Adrenal gland (tissue), 12 donors: ENCODE results near the gene CACNA1B. TPM values are rescaled to one million over a fixed set of nuclear protein-coding genes. Genes with fewer than 3 reads are reported as not detected.

Experiments
- DNase-seq, 7 donors: peaks; one replicate each; pipeline ENCODE4 v3.0.0-alpha.2; 2019 to 2020
- H3K27ac ChIP-seq, 5 donors: fragments of 200-600 bp; sonication (generic) in 4 of 5; 1 replicate in 3 of 5; 2 replicates in 2 of 5; pipeline versions ENCODE4 v1.5.1 to v1.8.0; 2016 to 2020; ENCODE audit warnings: mild to moderate bottlenecking in 1 of 5
- H3K27me3 ChIP-seq: fragments of 200-600 bp; 2 replicates; pipeline ENCODE4 v1.8.0; 2021
- H3K36me3 ChIP-seq, 2 donors: fragments of 200-600 bp; replicated peaks in 1 of 2; 1 replicate in 1 of 2; 2 replicates in 1 of 2; pipeline versions ENCODE4 v1.5.1 to v1.8.0; 2018 to 2022
- H3K4me1 ChIP-seq, 2 donors: fragments of 200-600 bp; replicated peaks in 1 of 2; 1 replicate in 1 of 2; 2 replicates in 1 of 2; pipeline versions ENCODE4 v1.5.1 to v1.8.0; 2018 to 2021
- H3K4me3 ChIP-seq, 4 donors: fragments of 200-600 bp; sonication (generic) in 3 of 4; one replicate each; pipeline ENCODE4 v1.5.1; 2016 to 2018
- H3K9me3 ChIP-seq, 3 donors: fragments of 200-600 bp; sonication (generic) in 1 of 3; replicated peaks in 1 of 3; 1 replicate in 2 of 3; 2 replicates in 1 of 3; pipeline versions ENCODE4 v1.5.1 to v1.8.0; 2016 to 2021
- CTCF ChIP-seq, 6 experiments: fragments of 450-650 bp in 4 of 6; fragments of 200-600 bp in 2 of 6; sonication (generic) in 1 of 6; IDR thresholded peaks; 1 replicate in 5 of 6; 2 replicates in 1 of 6; pipeline versions ENCODE4 v1.5.1 to v1.8.0; 2016 to 2021; ENCODE audit warnings: antibody characterized with exemption in 6 of 6, mild to moderate bottlenecking in 2 of 6, moderate library complexity in 1 of 6
- POLR2A ChIP-seq, 2 donors: fragments of 450-650 bp; IDR thresholded peaks; one replicate each; pipeline ENCODE4 v1.6.1; 2017; ENCODE audit warnings: antibody characterized with exemption in 2 of 2, mild to moderate bottlenecking in 2 of 2, moderate library complexity in 1 of 2
- WGBS, 4 donors: extraction: QIAGEN DNeasy Blood & Tissue Kit in 2 of 4; methylation state at CpG; one replicate each; pipeline versions ENCODE4 v1.1.5 to v1.1.7; 2013 to 2017; 5-methylcytosine and 5-hydroxymethylcytosine counted together
- intact Hi-C, 2 donors: fragments of 100-400 bp; cut with DNase I; formaldehyde crosslinking; loops; one replicate each; pipeline versions ENCODE4 v1.14.1 to v1.15.0; 2022 to 2023
- polyA plus RNA-seq, 3 donors: library from polyadenylated mRNA; stranded (reverse); fragments of 200-250 nt in 2 of 3; fragments of 350-450 nt in 1 of 3; fragmentation: Illumina TruSeq in 1 of 3; extraction: RNeasy Lipid Tissue Mini Kit (QIAGEN cat#74804) in 1 of 3; gene quantifications; one replicate each; pipeline ENCODE4 v1.2.3, GENCODE V29; 2013 to 2014
- total RNA-seq, 9 donors: library from RNA; depleted of rRNA in 4 of 9; stranded (reverse); fragments of >200 nt in 4 of 9; fragments of 120-200 nt in 1 of 9; fragmentation: NEBNext Ultra II Directional in 1 of 9; extraction: Animal tissue kit (Norgen Biotek cat#: 25700) in 1 of 9; gene quantifications; one replicate each; pipeline versions ENCODE4 v1.1.0 to v1.2.4, GENCODE V29; 2013 to 2023
- donor health status: healthy with polysubstance abuse.
- donor health status: Bipolar disorder and iron deficiency.
- donor health status: DM: yes; HTN: yes; CAD: no.
- donor health status: DM: no; HTN: no; CAD: no.
- donor health status: DM: no; HTN: no; CAD: no.
- donor health status: DM: yes; HTN: yes; CAD: no.

Gene CACNA1B
- total and polyA plus RNA-seq, 12 donors: 0.04 to 4.9 (median 1.1) TPM; not detected in 1

- TF ChIP-seq POLR2A (IDR thresholded peaks at IDR 0.05) (no peak), CTCF (IDR thresholded peaks at IDR 0.05) (no peak)
- no peak overlapping the region for H3K27ac ChIP-seq
- H3K4me3 ChIP-seq: no peak overlapping the region
- peak in 1 of 7 donors; percentile 33 for DNase-seq
- H3K36me3 ChIP-seq: no peaks in the 10 kb centered on the region
- H3K4me1 ChIP-seq: no peaks in the 10 kb centered on the region
- H3K9me3 ChIP-seq: no peaks in the 10 kb centered on the region
- 85 to 96% (median 89%) methylated on average over 9 to 15 of the region's 15 CpGs for WGBS, 4 donors
- H3K27me3 ChIP-seq: no peaks in the 10 kb centered on the region
- intact Hi-C loops: no loop called here
Observed at GRCh38 chr9:137974746-137975526, 97.4 kb downstream of the CACNA1B start.

- Histone ChIP-seq H3K27ac (no peak overlapping the region), H3K9me3 (no peaks in the 10 kb centered on the region), H3K4me3 (no peak overlapping the region), H3K36me3 (no peaks in the 10 kb centered on the region), H3K27me3 (no peaks in the 10 kb centered on the region), H3K4me1 (no peaks in the 10 kb centered on the region)
- peak in 1 of 7 donors; percentile 36 for DNase-seq
- 84 to 91% (median 88%) methylated on average over 6 of the region's 6 CpGs for WGBS, 4 donors
- TF ChIP-seq CTCF (IDR thresholded peaks at IDR 0.05): no peak
- TF ChIP-seq POLR2A (IDR thresholded peaks at IDR 0.05): no peak
- intact Hi-C loops: no loop called here
Observed at GRCh38 chr9:137975527-137975913, 97.9 kb downstream of the CACNA1B start.

GRCh38 chr9:137975936-137976565 is 98.5 kb downstream of the CACNA1B start:
- H3K27me3 ChIP-seq: no peaks in the 10 kb centered on the region
- intact Hi-C loops: no loop called here
- 84 to 92% (median 87%) methylated on average over 5 to 8 of the region's 8 CpGs for WGBS, 4 donors
- no peak overlapping the region for H3K27ac ChIP-seq
- H3K9me3 ChIP-seq: no peaks in the 10 kb centered on the region
- no peak overlapping the region for H3K4me3 ChIP-seq
- DNase-seq: no peak
- no peaks in the 10 kb centered on the region for H3K36me3 ChIP-seq
- TF ChIP-seq POLR2A (IDR thresholded peaks at IDR 0.05): no peak
- TF ChIP-seq CTCF (IDR thresholded peaks at IDR 0.05): no peak
- no peaks in the 10 kb centered on the region for H3K4me1 ChIP-seq

- 65 to 84% (median 77%) methylated on average over 3 to 8 of the region's 8 CpGs for WGBS, 4 donors
- TF ChIP-seq POLR2A (IDR thresholded peaks at IDR 0.05): no peak
- no peak for TF ChIP-seq CTCF (IDR thresholded peaks at IDR 0.05)
- no peak for DNase-seq
- H3K4me1 ChIP-seq: no peaks in the 10 kb centered on the region
- H3K9me3 ChIP-seq: no peaks in the 10 kb centered on the region
- H3K4me3 ChIP-seq: no peak overlapping the region
- no peak overlapping the region for H3K27ac ChIP-seq
- no peaks in the 10 kb centered on the region for H3K27me3 ChIP-seq
- intact Hi-C loops: no loop called here
- no peaks in the 10 kb centered on the region for H3K36me3 ChIP-seq
Observed at GRCh38 chr9:137977571-137978261, 100.1 kb downstream of the CACNA1B start.
